GM12878 (cell line): ENCODE measurements around the gene NR6A1. TPM values are rescaled to one million over a fixed set of nuclear protein-coding genes. Genes with fewer than 3 reads are reported as not detected.

ENCODE experiments used
- ATAC-seq: fragments of 200-7000 bp; cut with Tn5 transposase; 3 replicates; pipeline ENCODE4 v1.9.1; 2020; ENCODE audit warnings: mild to moderate bottlenecking, moderate library complexity
- BruUV-seq: library from RNA; stranded (reverse); fragments of 400-500 nt; replicated peaks from 2 replicates; lab custom pipeline; 2021; lab: Mats Ljungman, UMichigan
- CTCF ChIA-PET: fragments of 300-600 bp; sonication (Branson Sonifier 250); formaldehyde crosslinking; extraction: SDS; loops from one replicate; lab custom pipeline; 2021; ENCODE audit warnings: inconsistent platforms; lab: Yijun Ruan, JAX
- POLR2A ChIA-PET: fragments of 350-600 bp; formaldehyde crosslinking; extraction: SDS; loops from one replicate; lab custom pipeline; 2021; ENCODE audit warnings: inconsistent platforms; lab: Charles Lee
- RAD21 ChIA-PET: fragments of 300-600 bp; sonication (Branson Sonifier 250); formaldehyde crosslinking; loops from one replicate; lab custom pipeline; 2023; ENCODE audit warnings: antibody characterized with exemption; ENCODE audit not compliant: unreplicated experiment; lab: Charles Lee
- SMC1A ChIA-PET: fragments of 300-600 bp; sonication (Branson Sonifier 250); formaldehyde crosslinking; loops from one replicate; lab custom pipeline; 2023; ENCODE audit not compliant: unreplicated experiment, uncharacterized antibody; lab: Charles Lee
- DNase-seq: peaks from one replicate; pipeline ENCODE4 v3.0.0-alpha.2; 2011; ENCODE audit warnings: low read depth, low spot score
- FAIRE-seq: peaks from 3 replicates; lab custom pipeline; 2011; peaks lifted over from hg19 to GRCh38; lab: Jason Lieb, UNC
- H2AFZ ChIP-seq: 2 replicates; pipeline ENCODE4 v1.6.0; 2011; ENCODE audit warnings: low read depth, low read length, control low read depth; ENCODE audit not compliant: control insufficient read depth
- H3K27ac ChIP-seq: 2 replicates; pipeline ENCODE4 v1.5.1; 2011; ENCODE audit warnings: control low read depth; ENCODE audit not compliant: control insufficient read depth, insufficient read depth
- H3K27me3 ChIP-seq, 2 experiments: replicated peaks in 1 of 2; 2 replicates each; pipeline versions ENCODE4 v1.6.0 to v1.6.1; 2011; ENCODE audit warnings: low read length in 1 of 2; ENCODE audit not compliant: control insufficient read depth in 2 of 2, insufficient read depth in 2 of 2
- H3K36me3 ChIP-seq, 2 experiments: 2 replicates each; pipeline ENCODE4 v1.5.1; 2011; ENCODE audit warnings: low read length in 1 of 2; ENCODE audit not compliant: control insufficient read depth in 2 of 2, insufficient read depth in 2 of 2
- H3K4me1 ChIP-seq: 2 replicates; pipeline ENCODE4 v1.6.1; 2011; ENCODE audit warnings: mild to moderate bottlenecking, low read length, moderate library complexity, mixed read lengths; ENCODE audit not compliant: control insufficient read depth, insufficient read depth
- H3K4me2 ChIP-seq: 2 replicates; pipeline ENCODE4 v1.6.0; 2011; ENCODE audit warnings: control low read depth; ENCODE audit not compliant: control insufficient read depth, insufficient read depth
- H3K4me3 ChIP-seq: fragments of 200-600 bp; sonication (generic); 2 replicates; pipeline ENCODE4 v1.5.1; 2016
- H3K79me2 ChIP-seq: 2 replicates; pipeline ENCODE4 v1.6.0; 2011; ENCODE audit warnings: low read length; ENCODE audit not compliant: control insufficient read depth, insufficient read depth
- H3K9ac ChIP-seq: 2 replicates; pipeline ENCODE4 v1.8.0; 2011; ENCODE audit warnings: low read length, control low read depth, mixed read lengths; ENCODE audit not compliant: control insufficient read depth, insufficient read depth
- H3K9me3 ChIP-seq: replicated peaks from 3 replicates; pipeline ENCODE4 v1.5.1; 2011; ENCODE audit warnings: mild to moderate bottlenecking, low read length; ENCODE audit not compliant: control insufficient read depth, insufficient read depth
- H4K20me1 ChIP-seq: 2 replicates; pipeline ENCODE4 v1.6.0; 2011; ENCODE audit not compliant: control insufficient read depth, insufficient read depth
- ATF3 ChIP-seq: IDR thresholded peaks from 2 replicates; pipeline ENCODE4 v1.6.1; 2011; ENCODE audit warnings: low read depth, mild to moderate bottlenecking, low read length, moderate library complexity, borderline replicate concordance; ENCODE audit errors: extremely low read depth
- BCL3 ChIP-seq: IDR thresholded peaks from 2 replicates; pipeline ENCODE4 v1.6.1; 2011; ENCODE audit warnings: borderline replicate concordance, low read depth, mild to moderate bottlenecking, moderate library complexity, low read length; ENCODE audit not compliant: insufficient read depth, poor library complexity, severe bottlenecking
- ELK1 ChIP-seq: IDR thresholded peaks from 2 replicates; pipeline ENCODE4 v1.6.1; 2012; ENCODE audit warnings: low read depth, low read length, improper control_type of control experiment
- JUND ChIP-seq: IDR thresholded peaks from 2 replicates; pipeline ENCODE4 v1.6.1; 2012; ENCODE audit warnings: low read depth, mild to moderate bottlenecking, low read length, improper control_type of control experiment, moderate library complexity
- SUZ12 ChIP-seq: fragments of 200-600 bp; sonication (generic); IDR thresholded peaks from one replicate; pipeline ENCODE4 v1.6.1; 2018; ENCODE audit warnings: antibody characterized with exemption, mild to moderate bottlenecking; ENCODE audit not compliant: unreplicated experiment
- TARDBP ChIP-seq: IDR thresholded peaks from 2 replicates; pipeline ENCODE4 v1.6.1; 2016; ENCODE audit warnings: borderline replicate concordance
- ZBTB40 ChIP-seq: fragments of 450-650 bp; IDR thresholded peaks from 2 replicates; pipeline ENCODE4 v1.6.1; 2016; ENCODE audit warnings: mild to moderate bottlenecking, moderate library complexity, borderline replicate concordance
- ZNF622 ChIP-seq: fragments of 450-650 bp; IDR thresholded peaks from 2 replicates; pipeline ENCODE4 v1.6.1; 2017; ENCODE audit warnings: mild to moderate bottlenecking, inconsistent platforms
- WGBS: methylation state at CpG from one replicate; pipeline ENCODE4 v1.1.6; 2016; ENCODE audit warnings: low lambda C conversion rate; ENCODE audit not compliant: insufficient replicate concordance, insufficient coverage; ENCODE audit errors: missing lambda C conversion rate; 5-methylcytosine and 5-hydroxymethylcytosine counted together
- in situ Hi-C: fragments of 300-500 bp; cut with MboI; formaldehyde crosslinking; loops from 9 replicates; pipeline ENCODE4 v1.14.3; 2018; ENCODE audit warnings: mixed read lengths
- intact Hi-C: fragments of 100-400 bp; cut with micrococcal nuclease; formaldehyde crosslinking; loops from one replicate; pipeline ENCODE4 v1.14.2; 2022; ENCODE audit not compliant: unreplicated experiment
- polyA plus RNA-seq, 11 experiments: library from polyadenylated mRNA; depleted of rRNA in 4 of 11; unstranded in 6 of 11; stranded (reverse) in 5 of 11; fragments of >200 nt; fragmentation: Nextera tagmentation in 4 of 11; fragmentation: Illumina TruSeq in 1 of 11; extraction: Ambion mirVana in 4 of 11; extraction: Trizol in 1 of 11; gene quantifications; 1 replicate in 1 of 11; 2 replicates in 10 of 11; pipeline versions ENCODE4 v1.2.1 to v1.2.3, GENCODE V29; 2011 to 2016; ENCODE audit warnings: inconsistent platforms in 2 of 11, missing spikeins in 2 of 11, low read depth in 1 of 11
- total RNA-seq, 4 experiments: library from RNA; depleted of rRNA in 3 of 4; stranded (reverse); fragments of >200 nt in 3 of 4; fragmentation: Illumina TruSeq in 1 of 4; extraction: Trizol in 1 of 4; gene quantifications; 2 replicates each; pipeline versions ENCODE4 v1.2.1 to v1.2.3, GENCODE V29; 2013 to 2021

Gene NR6A1
- total and polyA plus RNA-seq, 10 of the 15 experiments (the other 5 are each of a cell fraction or from before 2014, with no cell fraction given) = 1.2 to 9.2 (median 4.6) TPM

GRCh38 chr9:124549016-124549415, 222.1 kb downstream of the NR6A1 start:
- no peak for FAIRE-seq
- no TSS peak for BruUV-seq
- no peak for DNase-seq
- intact Hi-C loops (no loop called here), in situ Hi-C loops (no loop called here)
- no peaks in the 10 kb centered on the region for H3K36me3 ChIP-seq
- SMC1A ChIA-PET = interaction anchor here (0.7 kb wide), 1 partner anchor 111 kb away, joined by 3 read pairs; no protein-coding TSS in a partner anchor
- H3K4me3 ChIP-seq = no peak overlapping the region
- H3K9me3 ChIP-seq = no peaks in the 10 kb centered on the region
- H3K4me1 ChIP-seq = no peaks in the 10 kb centered on the region
- ATAC-seq = no peak
- H3K27ac ChIP-seq = no peak overlapping the region
- no peak overlapping the region for H3K4me2 ChIP-seq
- H3K27me3 ChIP-seq = no peaks in the 10 kb centered on the region
- H3K79me2 ChIP-seq = no peaks in the 10 kb centered on the region
- TF ChIP-seq BCL3 (no peak), ATF3 (no peak), ELK1 (no peak), JUND (no peak), ZBTB40 (no peak), SUZ12 (no peak), ZNF622 (no peak), TARDBP (no peak)
- WGBS = 50% methylated on average over 1 of the region's 1 CpG
- H4K20me1 ChIP-seq = no peaks in the 10 kb centered on the region
- CTCF ChIA-PET = interaction anchor here (1.1 to 1.3 kb wide), 2 partner anchors 68 to 428 kb away, joined by 3 read pairs; no protein-coding TSS in a partner anchor
- POLR2A ChIA-PET = no interaction called here
- H2AFZ ChIP-seq = no peak overlapping the region
- no peak overlapping the region for H3K9ac ChIP-seq
- RAD21 ChIA-PET = interaction anchor here (1.3 kb wide), 1 partner anchor 163 kb away, joined by 4 read pairs; no protein-coding TSS in a partner anchor
